Immature natural killer cell (primary cell): Measurements from ENCODE around the gene SNRPD2. TPM values are rescaled to one million over a fixed set of nuclear protein-coding genes. Genes with fewer than 3 reads are reported as not detected.
"Not testable (repeated sequence)": the region's sequence is repeated elsewhere in the genome, so short reads cannot be mapped to it uniquely, and the experiment has no call there.

Experiments used
- DNase-seq, 3 donors: peaks; one replicate each; pipeline ENCODE4 v3.0.0; 2022; ENCODE audit warnings: mixed read lengths in 1 of 3
- H3K27ac Mint-ChIP-seq, 6 donors: one replicate each; pipeline ENCODE4 v1.8.0; 2020; ENCODE audit warnings: mixed read lengths in 6 of 6, mild to moderate bottlenecking in 5 of 6, inconsistent platforms in 4 of 6, moderate library complexity in 3 of 6
- H3K27me3 Mint-ChIP-seq, 3 donors: one replicate each; pipeline ENCODE4 v1.8.0; 2020 to 2021; ENCODE audit warnings: low read depth in 3 of 3, mild to moderate bottlenecking in 3 of 3, mixed read lengths in 3 of 3, moderate library complexity in 3 of 3, inconsistent platforms in 1 of 3
- H3K36me3 Mint-ChIP-seq, 3 donors: one replicate each; pipeline ENCODE4 v1.8.0; 2020; ENCODE audit warnings: mixed read lengths in 3 of 3, inconsistent platforms in 2 of 3, mild to moderate bottlenecking in 2 of 3
- H3K4me1 Mint-ChIP-seq, 2 donors: one replicate each; pipeline ENCODE4 v1.8.0; 2020; ENCODE audit warnings: inconsistent platforms in 2 of 2, mild to moderate bottlenecking in 2 of 2, mixed read lengths in 2 of 2, moderate library complexity in 1 of 2
- H3K4me3 Mint-ChIP-seq, 5 donors: one replicate each; pipeline ENCODE4 v1.8.0; 2020; ENCODE audit warnings: mild to moderate bottlenecking in 5 of 5, mixed read lengths in 5 of 5, inconsistent platforms in 3 of 5, moderate library complexity in 3 of 5
- H3K9me3 Mint-ChIP-seq, 6 donors: one replicate each; pipeline ENCODE4 v1.8.0; 2020; ENCODE audit warnings: mild to moderate bottlenecking in 6 of 6, mixed read lengths in 6 of 6, inconsistent platforms in 4 of 6, moderate library complexity in 3 of 6
- polyA plus RNA-seq, 3 donors: library from polyadenylated mRNA; unstranded; fragments of 300-500 nt; fragmentation: Illumina TruSeq; gene quantifications; one replicate each; pipeline ENCODE4 v1.2.3, GENCODE V29; 2021

The SNRPD2 gene
- polyA plus RNA-seq, result 1,000 to 10,000 TPM in 2 of 3 donors, 100 to 1,000 TPM in 1; 754 to 1,123 (median 1,001) TPM

DNA sequence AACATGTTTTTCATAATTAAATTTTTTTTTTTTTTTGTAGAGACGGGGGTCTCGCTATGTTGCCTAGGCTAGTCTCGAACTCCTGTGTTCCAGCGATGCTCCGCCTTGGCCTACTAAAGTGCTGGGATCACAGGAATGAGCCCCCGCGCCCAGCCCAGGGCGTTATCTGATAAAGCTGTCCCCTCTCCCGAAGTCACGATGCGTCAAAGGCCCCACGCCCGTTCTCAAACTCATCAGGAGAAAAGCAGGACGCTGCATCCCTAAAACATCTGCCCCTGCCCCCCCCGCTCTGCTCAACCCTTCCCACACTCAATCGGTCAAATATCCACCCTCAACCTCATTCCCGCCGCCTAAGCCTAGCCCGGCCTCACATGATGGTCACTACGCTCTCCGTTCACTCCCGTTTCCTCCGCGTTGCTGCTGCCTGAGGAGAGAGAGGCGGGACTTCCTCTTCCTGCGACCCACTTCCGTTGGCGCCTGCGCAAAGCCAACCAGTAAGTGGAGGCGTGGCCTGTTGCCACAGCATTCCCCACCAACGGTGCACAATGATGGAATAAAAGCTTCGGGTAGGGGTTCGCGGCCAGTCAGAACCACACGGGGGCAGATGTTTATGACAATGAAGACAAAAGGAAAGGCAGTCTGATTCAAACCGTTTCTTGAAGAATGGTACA, at the start of gene SNRPD2:
TSS of gene SNRPD2 (minus strand) at position 438 of the 671 bp plus-strand sequence. CDS start at position 373, 65 bp downstream.
- H3K4me3 Mint-ChIP-seq, result peak within 1 kb of the TSS; percentile 90 to 97 (median 94)
- no peaks in the 10 kb centered on the region for H3K9me3 Mint-ChIP-seq
- peaks cover 3 to 14% (median 4%) of the 10 kb centered on the region in 3 donors for H3K36me3 Mint-ChIP-seq
- peaks cover 21 to 35% of the 10 kb centered on the region in 2 donors for H3K4me1 Mint-ChIP-seq
- H3K27me3 Mint-ChIP-seq, result peaks cover 16 to 19% (median 16%) of the 10 kb centered on the region in 3 donors
- peak; percentile 95 to 96 (median 96) for DNase-seq
- peak within 1 kb of the TSS; percentile 94 to 99 (median 97) for H3K27ac Mint-ChIP-seq

GRCh38 chr19:45739498-45740439, 48.0 kb upstream of the SNRPD2 start:
- Mint-ChIP-seq H3K9me3 (no peaks in the 10 kb centered on the region), H3K4me3 (no peak overlapping the region), H3K36me3 (no peaks in the 10 kb centered on the region), H3K27ac (no peak overlapping the region), H3K27me3 (peaks cover 1 to 7% (median 5%) of the 10 kb centered on the region in 3 donors), H3K4me1 (no peaks in the 10 kb centered on the region)
- DNase-seq, result no peak

DNA sequence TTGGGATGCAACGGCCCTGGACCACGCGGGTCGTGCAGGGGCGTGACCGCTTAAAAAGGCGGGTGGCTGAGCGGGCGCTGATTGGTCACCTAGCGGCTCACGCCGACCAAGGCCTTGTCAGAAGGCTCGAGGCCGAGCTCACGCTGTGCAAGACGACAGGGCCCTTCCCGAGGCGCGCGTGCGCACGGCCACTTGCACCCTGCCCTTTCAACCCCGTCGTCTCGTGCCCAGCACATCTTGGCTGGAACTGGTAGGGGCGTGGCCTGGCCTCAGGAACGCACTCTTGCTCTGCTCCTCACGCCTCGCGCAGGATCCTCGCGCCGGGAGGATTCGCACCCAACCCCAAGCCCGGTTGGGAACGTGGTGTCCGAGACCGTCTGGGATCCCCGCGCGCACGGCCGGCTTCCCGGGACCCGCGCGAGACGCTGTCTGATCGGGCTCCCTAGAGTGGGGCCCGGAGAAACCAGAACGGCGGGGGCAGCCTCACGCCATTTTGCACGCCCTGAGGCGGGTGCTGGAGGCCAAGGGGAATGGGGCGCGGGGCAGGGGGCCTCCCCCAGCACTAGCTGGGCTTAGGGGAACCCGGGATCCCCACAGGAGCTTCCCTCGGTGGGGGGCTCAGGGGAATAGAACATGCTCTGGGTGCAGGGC, 41.5 kb upstream of the SNRPD2 start, which contains the start of gene MEIOSIN:
TSS of gene MEIOSIN (plus strand) at position 280 of the 651 bp plus-strand sequence. CDS start 1,938 bp downstream, outside the sequence.
- Mint-ChIP-seq H3K4me1 (peaks cover 19 to 23% of the 10 kb centered on the region in 2 donors), H3K9me3 (no peaks in the 10 kb centered on the region), H3K4me3 (peak within 1 kb of the TSS in 2 of 5 donors; percentile 15 to 47), H3K27ac (no peak within 1 kb of the TSS), H3K36me3 (peaks cover 0 to under 1% (median 0%) of the 10 kb centered on the region in 3 donors), H3K27me3 (peaks cover 0 to 3% (median 2%) of the 10 kb centered on the region in 3 donors)
- DNase-seq, result no peak

DNA sequence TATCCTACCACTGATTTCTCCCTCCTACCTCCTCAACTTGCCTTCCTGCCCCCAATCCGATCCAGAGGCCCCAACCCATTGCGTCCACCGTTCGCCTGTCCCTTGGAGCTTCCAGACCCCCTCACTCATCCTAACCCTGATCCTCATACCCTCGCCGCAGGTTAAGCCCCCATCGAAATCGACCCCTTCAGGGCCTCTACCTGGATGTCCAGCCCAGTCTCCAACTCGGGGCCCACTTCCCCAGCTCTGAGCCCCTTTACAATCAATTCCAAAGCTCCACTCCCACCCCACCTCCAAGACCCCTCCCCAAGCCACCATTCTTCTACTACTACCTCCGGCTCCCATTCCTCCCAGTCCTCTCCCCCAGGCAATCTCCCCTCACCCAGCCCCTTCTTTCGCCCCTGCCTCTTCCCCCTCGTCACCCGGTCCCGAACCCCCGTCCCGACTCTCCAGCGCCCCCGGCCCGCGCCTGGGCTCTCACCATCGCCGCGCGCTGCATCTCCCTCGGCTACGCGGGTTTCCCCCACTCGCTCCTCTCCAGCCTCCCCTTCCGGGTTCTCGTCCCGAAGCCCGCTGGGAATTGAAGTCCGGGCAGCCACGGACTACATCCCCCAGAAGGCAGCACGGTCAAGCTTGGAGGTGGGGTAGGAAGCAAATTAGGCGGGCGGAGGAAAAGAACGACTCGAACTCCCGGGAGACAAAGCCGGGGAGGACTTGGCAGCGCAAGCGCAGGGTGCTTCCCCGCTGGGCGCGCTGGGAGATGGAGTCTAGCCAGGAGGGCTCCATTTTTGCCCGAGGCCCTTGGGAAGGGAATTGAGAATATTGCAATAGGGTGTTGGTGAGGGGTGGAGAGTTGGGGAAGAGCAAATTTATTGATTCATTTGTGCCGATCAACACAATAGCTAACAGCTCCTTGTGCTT, 38.9 kb upstream of the SNRPD2 start, which contains the start of gene FBXO46:
TSS of gene FBXO46 (minus strand) at position 529 of the 921 bp plus-strand sequence. CDS start 17,401 bp downstream, outside the sequence.
- H3K27ac Mint-ChIP-seq, result peak within 1 kb of the TSS; percentile 83 to 97 (median 91)
- peaks cover 22 to 35% of the 10 kb centered on the region in 2 donors for H3K4me1 Mint-ChIP-seq
- peak within 1 kb of the TSS; percentile 91 to 97 (median 93) for H3K4me3 Mint-ChIP-seq
- no peaks in the 10 kb centered on the region for H3K9me3 Mint-ChIP-seq
- peak; percentile 87 to 90 (median 88) for DNase-seq
- H3K36me3 Mint-ChIP-seq, result peaks cover 0 to 3% (median 0%) of the 10 kb centered on the region in 3 donors
- H3K27me3 Mint-ChIP-seq, result peaks cover 0 to 2% (median 0%) of the 10 kb centered on the region in 3 donors

DNA sequence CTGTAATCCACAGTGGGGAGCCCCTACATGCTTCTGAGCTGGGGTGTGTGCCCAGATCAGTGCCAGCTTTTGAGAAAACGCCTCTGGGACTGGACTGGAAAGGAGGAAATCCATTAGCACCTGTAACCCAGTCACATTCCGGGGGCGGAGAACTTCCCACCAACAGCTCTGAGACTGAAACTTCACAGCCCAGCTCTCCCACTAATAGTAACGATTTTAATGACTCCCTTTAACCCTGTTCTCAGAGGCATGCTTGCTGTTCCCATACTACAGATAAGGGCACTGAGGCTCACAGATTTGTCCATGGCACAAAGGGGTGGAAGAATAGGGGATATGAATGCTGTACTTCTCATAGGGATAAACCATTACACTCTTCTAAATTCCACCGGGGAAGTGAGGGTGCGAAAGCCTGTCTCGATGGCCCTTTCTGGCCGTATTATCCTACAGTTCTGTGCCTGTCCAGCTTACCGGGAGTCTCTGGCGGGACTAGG, 38.1 kb upstream of the SNRPD2 start:
- no peaks in the 10 kb centered on the region for H3K9me3 Mint-ChIP-seq
- no peak for DNase-seq
- H3K36me3 Mint-ChIP-seq, result peaks cover 0 to 3% (median 0%) of the 10 kb centered on the region in 3 donors
- peaks cover 0 to 2% (median 0%) of the 10 kb centered on the region in 3 donors for H3K27me3 Mint-ChIP-seq
- H3K4me3 Mint-ChIP-seq, result peak overlapping the region; percentile 91 to 97 (median 93)
- H3K27ac Mint-ChIP-seq, result peak overlapping the region; percentile 75 to 97 (median 91)
- H3K4me1 Mint-ChIP-seq, result peaks cover 22 to 35% of the 10 kb centered on the region in 2 donors

DNA sequence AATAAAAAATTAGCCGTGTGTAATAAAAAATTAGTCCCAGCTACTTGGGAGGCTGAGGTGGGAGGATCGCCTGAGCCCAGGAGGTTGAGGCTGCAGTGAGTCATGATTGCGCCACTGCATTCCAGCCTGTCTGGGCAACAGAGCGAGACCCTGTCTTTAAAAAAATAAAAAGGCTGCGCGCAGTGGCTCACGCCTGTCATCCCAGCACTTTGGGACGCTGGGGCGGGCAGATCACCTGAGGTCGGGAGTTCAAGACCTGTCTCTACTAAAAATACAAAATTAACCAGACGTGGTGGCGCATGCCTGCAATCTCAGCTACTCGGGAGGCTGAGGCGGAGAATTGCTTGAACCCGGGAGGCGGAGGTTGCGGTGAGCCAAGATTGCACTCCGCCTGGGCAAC, 36.9 kb upstream of the SNRPD2 start:
- not testable (repeated sequence) for DNase-seq, H3K9me3 Mint-ChIP-seq, H3K27me3 Mint-ChIP-seq, H3K36me3 Mint-ChIP-seq
- Mint-ChIP-seq H3K27ac (peak overlapping the region in 2 of 6 donors; percentile 55 to 62), H3K4me1 (peaks cover 25 to 40% of the 10 kb centered on the region in 2 donors), H3K4me3 (peak overlapping the region in 1 of 5 donors; percentile 10)

GRCh38 chr19:45720065-45720464, 28.3 kb upstream of the SNRPD2 start:
- H3K9me3 Mint-ChIP-seq, DNase-seq, H3K4me3 Mint-ChIP-seq, H3K27me3 Mint-ChIP-seq: not testable (repeated sequence)
- Mint-ChIP-seq H3K4me1 (peaks cover 33 to 44% of the 10 kb centered on the region in 2 donors), H3K36me3 (peaks cover 4 to 12% (median 9%) of the 10 kb centered on the region in 3 donors), H3K27ac (peak overlapping the region in 2 of 6 donors; percentile 17 to 74)

DNA sequence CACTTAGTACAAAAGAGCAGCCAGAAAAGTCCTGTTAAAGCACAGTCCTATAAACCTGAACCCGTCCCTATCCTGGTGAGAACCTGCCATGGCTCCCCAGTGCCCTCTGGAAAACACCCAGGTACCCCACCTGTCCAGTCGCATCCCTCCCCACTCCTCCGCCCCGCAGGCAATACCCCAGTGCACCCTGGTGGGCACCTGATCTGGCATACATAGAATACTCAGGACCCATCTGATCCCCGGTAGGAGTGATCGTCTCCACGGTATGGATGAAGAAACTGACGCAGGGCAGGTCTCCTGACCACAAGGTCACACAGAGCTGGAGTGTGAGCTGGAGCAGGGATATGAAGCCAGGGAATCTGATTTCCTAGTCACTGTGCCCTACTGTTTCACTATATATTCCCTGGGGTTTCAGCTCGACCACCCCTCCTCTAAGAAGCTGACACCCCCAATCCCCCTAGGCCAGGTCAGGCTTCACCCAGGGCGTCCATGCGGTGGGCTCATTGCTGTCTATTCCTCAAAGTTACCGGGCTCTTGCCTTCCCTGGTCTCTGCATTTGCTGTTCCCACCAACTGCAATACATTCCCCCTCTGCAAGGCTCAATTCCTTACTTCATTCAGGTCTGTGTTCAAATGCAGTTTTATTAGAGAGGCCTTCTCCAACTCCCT, 26.4 kb upstream of the SNRPD2 start:
- no peak for DNase-seq
- H3K27me3 Mint-ChIP-seq, result peaks cover 0 to 2% (median 0%) of the 10 kb centered on the region in 3 donors
- peaks cover 4 to 9% (median 8%) of the 10 kb centered on the region in 3 donors for H3K36me3 Mint-ChIP-seq
- H3K9me3 Mint-ChIP-seq, result no peaks in the 10 kb centered on the region
- peak overlapping the region; percentile 92 to 97 (median 95) for H3K4me3 Mint-ChIP-seq
- H3K27ac Mint-ChIP-seq, result peak overlapping the region; percentile 94 to 99 (median 96)
- peaks cover 31 to 43% of the 10 kb centered on the region in 2 donors for H3K4me1 Mint-ChIP-seq

- H3K4me1 Mint-ChIP-seq, result peaks cover 31 to 43% of the 10 kb centered on the region in 2 donors
Observed at GRCh38 chr19:45717131-45717982, 25.6 kb upstream of the SNRPD2 start.

GRCh38 chr19:45716359-45717130, 24.8 kb upstream of the SNRPD2 start:
- no peak for DNase-seq
- Mint-ChIP-seq H3K27ac (peak overlapping the region; percentile 94 to 99 (median 96)), H3K9me3 (no peaks in the 10 kb centered on the region)

More at GRCh38 chr19:45717131-45717982, 25.6 kb upstream of the SNRPD2 start:
- peak; percentile 98 to 99 (median 99) for DNase-seq
- Mint-ChIP-seq H3K4me3 (peak overlapping the region; percentile 92 to 97 (median 95)), H3K27me3 (peaks cover 0 to 2% (median 0%) of the 10 kb centered on the region in 3 donors), H3K27ac (peak overlapping the region; percentile 94 to 99 (median 96)), H3K36me3 (peaks cover 4 to 9% (median 8%) of the 10 kb centered on the region in 3 donors), H3K9me3 (no peaks in the 10 kb centered on the region)

More at GRCh38 chr19:45716359-45717130, 24.8 kb upstream of the SNRPD2 start:
- Mint-ChIP-seq H3K4me3 (peak overlapping the region; percentile 92 to 97 (median 95)), H3K27me3 (peaks cover 0 to 2% (median 0%) of the 10 kb centered on the region in 3 donors), H3K36me3 (peaks cover 4 to 9% (median 5%) of the 10 kb centered on the region in 3 donors), H3K4me1 (peaks cover 31 to 43% of the 10 kb centered on the region in 2 donors)
